ENCODE results near the gene CKAP4. TPM values are rescaled to one million over a fixed set of nuclear protein-coding genes. Genes with fewer than 3 reads are reported as not detected.
A peak's percentile ranks its signal among the peaks of the same experiment; 100 is the strongest.

The CKAP4 gene
- total and polyA plus RNA-seq, 8 donors: 13.7 to 98.7 (median 39.1) TPM

GRCh38 chr12:106276032-106276740 lies 28.4 kb upstream of the CKAP4 start:
- peak overlapping the region in 2 of 5 donors; percentile 81 to 86 for H3K27ac ChIP-seq

DNA sequence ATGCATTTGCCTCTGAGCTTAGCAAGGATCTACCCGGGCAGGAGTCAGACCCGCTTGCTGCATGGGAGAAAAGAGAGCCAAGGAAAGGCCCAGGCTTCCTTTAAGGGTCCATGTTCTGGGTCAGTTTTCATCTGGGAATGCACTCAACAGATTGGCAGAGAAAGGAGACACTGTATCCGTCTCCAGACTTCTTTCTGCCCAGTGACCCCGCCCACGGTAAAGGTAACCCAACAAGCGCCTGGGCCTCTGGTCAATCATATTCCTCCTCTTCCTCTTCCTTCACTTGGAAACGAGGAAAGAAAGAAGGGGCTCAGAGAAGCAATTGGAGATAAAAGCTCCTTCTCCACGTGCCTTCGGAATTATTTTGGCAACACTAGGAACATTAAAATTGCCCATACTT lies 27.6 kb upstream of the CKAP4 start:
- DNase-seq: no peak

More at GRCh38 chr12:106276032-106276740, 28.4 kb upstream of the CKAP4 start:
- TF ChIP-seq, protein P1, sequence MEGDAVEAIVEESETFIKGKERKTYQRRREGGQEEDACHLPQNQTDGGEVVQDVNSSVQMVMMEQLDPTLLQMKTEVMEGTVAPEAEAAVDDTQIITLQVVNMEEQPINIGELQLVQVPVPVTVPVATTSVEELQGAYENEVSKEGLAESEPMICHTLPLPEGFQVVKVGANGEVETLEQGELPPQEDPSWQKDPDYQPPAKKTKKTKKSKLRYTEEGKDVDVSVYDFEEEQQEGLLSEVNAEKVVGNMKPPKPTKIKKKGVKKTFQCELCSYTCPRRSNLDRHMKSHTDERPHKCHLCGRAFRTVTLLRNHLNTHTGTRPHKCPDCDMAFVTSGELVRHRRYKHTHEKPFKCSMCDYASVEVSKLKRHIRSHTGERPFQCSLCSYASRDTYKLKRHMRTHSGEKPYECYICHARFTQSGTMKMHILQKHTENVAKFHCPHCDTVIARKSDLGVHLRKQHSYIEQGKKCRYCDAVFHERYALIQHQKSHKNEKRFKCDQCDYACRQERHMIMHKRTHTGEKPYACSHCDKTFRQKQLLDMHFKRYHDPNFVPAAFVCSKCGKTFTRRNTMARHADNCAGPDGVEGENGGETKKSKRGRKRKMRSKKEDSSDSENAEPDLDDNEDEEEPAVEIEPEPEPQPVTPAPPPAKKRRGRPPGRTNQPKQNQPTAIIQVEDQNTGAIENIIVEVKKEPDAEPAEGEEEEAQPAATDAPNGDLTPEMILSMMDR (IDR thresholded peaks at IDR 0.05): no peak
- TF ChIP-seq POLR2A (IDR thresholded peaks at IDR 0.05) (no peak), EP300 (IDR thresholded peaks at IDR 0.05) (no peak), POLR2AphosphoS5 (IDR thresholded peaks at IDR 0.05) (no peak)
- peaks cover 20 to 61% (median 38%) of the 10 kb centered on the region in 4 donors for H3K4me1 ChIP-seq
- no peak for DNase-seq
- no peaks in the 10 kb centered on the region for H3K36me3 ChIP-seq
- H3K4me3 ChIP-seq: no peak overlapping the region
- intact Hi-C loops (cut with DNase I; ENCODE audit: low total_unique reads): loop anchor here (5.0 kb wide), 1 partner anchor 44 kb away; no protein-coding TSS in a partner anchor
- 89 to 96% (median 91%) methylated on average over 4 of the region's 4 CpGs for WGBS, 5 donors
- no peaks in the 10 kb centered on the region for H3K9me3 ChIP-seq
- H3K27me3 ChIP-seq: no peaks in the 10 kb centered on the region

GRCh38 chr12:106274575-106275121 lies 26.8 kb upstream of the CKAP4 start:
- TF ChIP-seq, protein P1 (IDR thresholded peaks at IDR 0.05): no peak
- no peak for TF ChIP-seq POLR2A (IDR thresholded peaks at IDR 0.05)
- H3K27me3 ChIP-seq: no peaks in the 10 kb centered on the region
- H3K4me3 ChIP-seq: no peak overlapping the region
- H3K9me3 ChIP-seq: no peaks in the 10 kb centered on the region
- no peaks in the 10 kb centered on the region for H3K36me3 ChIP-seq
- peak overlapping the region; percentile 71 to 96 (median 84) for H3K27ac ChIP-seq
- DNase-seq: peak; percentile 52 to 84
- peaks cover 20 to 58% (median 40%) of the 10 kb centered on the region in 4 donors for H3K4me1 ChIP-seq
- 24 to 52% (median 40%) methylated on average over 7 of the region's 7 CpGs for WGBS, 5 donors
- intact Hi-C loops (cut with DNase I; ENCODE audit: low total_unique reads): loop anchor here (5.0 kb wide), 1 partner anchor 42 kb away; no protein-coding TSS in a partner anchor

More for the DNA sequence above, 27.6 kb upstream of the CKAP4 start:
- H3K27ac ChIP-seq: peak overlapping the region; percentile 71 to 90 (median 84)
- WGBS, 5 donors: 37 to 59% (median 53%) methylated on average over 9 of the region's 9 CpGs
- H3K4me3 ChIP-seq: peak overlapping the region in 1 of 4 donors; percentile 0
- H3K4me1 ChIP-seq: peaks cover 20 to 60% (median 43%) of the 10 kb centered on the region in 4 donors
- H3K9me3 ChIP-seq: no peaks in the 10 kb centered on the region
- H3K27me3 ChIP-seq: no peaks in the 10 kb centered on the region
- TF ChIP-seq EP300 (IDR thresholded peaks at IDR 0.05) (no peak), POLR2AphosphoS5 (IDR thresholded peaks at IDR 0.05) (no peak), POLR2A (IDR thresholded peaks at IDR 0.05) (no peak)
- TF ChIP-seq, protein P1 (IDR thresholded peaks at IDR 0.05): no peak
- H3K36me3 ChIP-seq: no peaks in the 10 kb centered on the region
- intact Hi-C loops (cut with DNase I; ENCODE audit: low total_unique reads): loop anchor here (5.0 kb wide), 1 partner anchor 43 kb away; no protein-coding TSS in a partner anchor

GRCh38 chr12:106274012-106274411 lies 26.2 kb upstream of the CKAP4 start:
- Histone ChIP-seq H3K36me3 (no peaks in the 10 kb centered on the region), H3K27ac (peak overlapping the region; percentile 71 to 96 (median 84)), H3K4me3 (no peak overlapping the region), H3K27me3 (no peaks in the 10 kb centered on the region), H3K9me3 (no peaks in the 10 kb centered on the region), H3K4me1 (peaks cover 20 to 58% (median 40%) of the 10 kb centered on the region in 4 donors)
- no peak for TF ChIP-seq EP300 (IDR thresholded peaks at IDR 0.05)
- TF ChIP-seq POLR2AphosphoS5 (IDR thresholded peaks at IDR 0.05): no peak
- TF ChIP-seq, protein P1 (IDR thresholded peaks at IDR 0.05): no peak
- TF ChIP-seq POLR2A (IDR thresholded peaks at IDR 0.05): no peak
- intact Hi-C loops (cut with DNase I; ENCODE audit: low total_unique reads): no loop called here
- WGBS, 5 donors: 76 to 87% (median 82%) methylated on average over 6 of the region's 6 CpGs
- no peak for DNase-seq

All from stomach (tissue), 9 donors.